WERI-Rb-1 (cell line): Measurements from ENCODE around the gene RNF208.

Source experiments
- DNase-seq: peaks from one replicate; pipeline ENCODE4 v3.0.0-alpha.2; 2020
- H3K27ac ChIP-seq: fragments of 250-450 bp; sonication (Bioruptor Pico); 2 replicates; pipeline ENCODE4 v1.5.1; 2020; ENCODE audit warnings: mild to moderate bottlenecking, moderate library complexity
- H3K27me3 ChIP-seq: fragments of 250-450 bp; sonication (Bioruptor Pico); 2 replicates; pipeline ENCODE4 v1.5.1; 2021; ENCODE audit warnings: mild to moderate bottlenecking, low read depth, moderate library complexity; ENCODE audit not compliant: insufficient read depth, severe bottlenecking
- H3K36me3 ChIP-seq: fragments of 250-450 bp; sonication (Bioruptor Pico); 2 replicates; pipeline ENCODE4 v1.5.1; 2020; ENCODE audit warnings: mild to moderate bottlenecking, moderate library complexity
- H3K4me3 ChIP-seq: 2 replicates; pipeline ENCODE4 v1.5.1; 2011; ENCODE audit warnings: low read depth, mild to moderate bottlenecking, control low read depth, low read length
- H3K9me3 ChIP-seq: fragments of 250-450 bp; sonication (Bioruptor Pico); 2 replicates; pipeline ENCODE4 v1.5.1; 2021; ENCODE audit warnings: mild to moderate bottlenecking, moderate library complexity; ENCODE audit not compliant: severe bottlenecking
- CTCF ChIP-seq: IDR thresholded peaks from 2 replicates; pipeline ENCODE4 v1.5.1; 2011; ENCODE audit warnings: low read depth, mild to moderate bottlenecking, control low read depth, inconsistent platforms, low read length

Gene RNF208

GRCh38 chr9:137228506-137228967, 6.5 kb upstream of the RNF208 start:
- no peak for TF ChIP-seq CTCF
- no peak for DNase-seq
- Histone ChIP-seq H3K36me3 (no peaks in the 10 kb centered on the region), H3K4me3 (no peak overlapping the region), H3K27me3 (no peaks in the 10 kb centered on the region), H3K27ac (no peak overlapping the region), H3K9me3 (no peaks in the 10 kb centered on the region)

- H3K27ac ChIP-seq = no peak overlapping the region
- no peaks in the 10 kb centered on the region for H3K36me3 ChIP-seq
- H3K27me3 ChIP-seq = no peaks in the 10 kb centered on the region
- no peaks in the 10 kb centered on the region for H3K9me3 ChIP-seq
- TF ChIP-seq CTCF = no peak
- DNase-seq = no peak
- no peak overlapping the region for H3K4me3 ChIP-seq
Observed at GRCh38 chr9:137227853-137228505, 5.9 kb upstream of the RNF208 start.

GRCh38 chr9:137227054-137227852, 5.2 kb upstream of the RNF208 start, which contains the start of gene RNF224:
Gene RNF224, plus strand, starts transcription at chr9:137227502. Its CDS starts 834 bp downstream, at chr9:137228336.
- H3K27ac ChIP-seq = no peak within 1 kb of the TSS
- H3K4me3 ChIP-seq = no peak within 1 kb of the TSS
- H3K27me3 ChIP-seq = no peaks in the 10 kb centered on the region
- no peaks in the 10 kb centered on the region for H3K9me3 ChIP-seq
- peak; percentile 82 for TF ChIP-seq CTCF
- peak; percentile 72 for DNase-seq
- no peaks in the 10 kb centered on the region for H3K36me3 ChIP-seq

GRCh38 chr9:137226338-137227053, 4.5 kb upstream of the RNF208 start:
- H3K27ac ChIP-seq = no peak overlapping the region
- H3K27me3 ChIP-seq = no peaks in the 10 kb centered on the region

More at GRCh38 chr9:137226338-137227053, 4.5 kb upstream of the RNF208 start:
- no peaks in the 10 kb centered on the region for H3K36me3 ChIP-seq
- TF ChIP-seq CTCF = no peak
- DNase-seq = no peak
- no peaks in the 10 kb centered on the region for H3K9me3 ChIP-seq
- no peak overlapping the region for H3K4me3 ChIP-seq
